ENCODE measurements around the gene MBD3L4. TPM values are rescaled to one million over a fixed set of nuclear protein-coding genes. Genes with fewer than 3 reads are reported as not detected.

MBD3L4 gene
- total RNA-seq = not detected in 2 replicates

GRCh38 chr19:7040079-7040478 is at the start of gene MBD3L4:
Gene MBD3L4, minus strand, starts transcription at chr19:7040179. Its CDS starts 35 bp downstream, at chr19:7040144.

GRCh38 chr19:7069042-7069903 is 29.3 kb upstream of the MBD3L4 start, which contains the start of gene ZNF557:
Gene ZNF557, plus strand, starts transcription at chr19:7069703. Its CDS starts 5,372 bp downstream, at chr19:7075075.

GRCh38 chr19:7058576-7058975 is 18.6 kb upstream of the MBD3L4 start, which contains the start of gene MBD3L3:
Gene MBD3L3, minus strand, starts transcription at chr19:7058676. Its CDS starts 71 bp downstream, at chr19:7058605.

GRCh38 chr19:7049021-7049420 is 9.0 kb upstream of the MBD3L4 start, which contains the start of gene MBD3L2:
Gene MBD3L2, plus strand, starts transcription at chr19:7049321. Its CDS starts 53 bp downstream, at chr19:7049374.

GRCh38 chr19:7030278-7030677 is 9.7 kb downstream of the MBD3L4 start, which contains the start of gene MBD3L5:
Gene MBD3L5, plus strand, starts transcription at chr19:7030578. Its CDS starts 34 bp downstream, at chr19:7030612.

GRCh38 chr19:7021331-7021730 is 18.6 kb downstream of the MBD3L4 start, which contains the start of gene MBD3L2B:
Gene MBD3L2B, minus strand, starts transcription at chr19:7021431. Its CDS starts 34 bp downstream, at chr19:7021397.

Other genes starting within 250 kb of the MBD3L4 start
- not detected in 2 replicates for gene ADGRE1, start 152.6 kb downstream of the MBD3L4 start, total RNA-seq
- not detected in 2 replicates for gene MBD3L2B, start 18.7 kb downstream of the MBD3L4 start, total RNA-seq
- gene MBD3L5, start 9.6 kb downstream of the MBD3L4 start, total RNA-seq = not detected in 2 replicates
- gene MBD3L2, start 9.1 kb upstream of the MBD3L4 start, total RNA-seq = not detected in 2 replicates
- gene MBD3L3, start 18.5 kb upstream of the MBD3L4 start, total RNA-seq = not detected in 2 replicates
- gene ZNF557, start 29.5 kb upstream of the MBD3L4 start, total RNA-seq = 6.2 and 7.2 TPM in 2 replicates